HEK293T (cell line): ENCODE measurements around the gene CYSLTR2.

Experiments used
- CTCF ChIA-PET: fragments of 350-600 bp; formaldehyde crosslinking; extraction: SDS; loops from one replicate; lab custom pipeline; 2021; ENCODE audit warnings: antibody characterized with exemption, inconsistent platforms; lab: Yijun Ruan, JAX
- POLR2A ChIA-PET: fragments of 350-600 bp; formaldehyde crosslinking; extraction: SDS; loops from one replicate; lab custom pipeline; 2020; ENCODE audit warnings: antibody characterized with exemption, inconsistent platforms; lab: Yijun Ruan, JAX
- DNase-seq: peaks from one replicate; pipeline ENCODE4 v3.0.0; 2012; ENCODE audit warnings: mixed read lengths; ENCODE audit errors: extremely low spot score
- ARNT ChIP-seq: fragments of 450-650 bp; IDR thresholded peaks from 2 replicates; pipeline ENCODE4 v1.6.1; 2017; ENCODE audit warnings: mild to moderate bottlenecking
- BHLHE40 ChIP-seq: fragments of 450-650 bp; IDR thresholded peaks from 2 replicates; pipeline ENCODE4 v1.6.1; 2016; ENCODE audit warnings: mild to moderate bottlenecking, moderate library complexity, borderline replicate concordance
- CTBP1 ChIP-seq: fragments of 450-650 bp; IDR thresholded peaks from 2 replicates; pipeline ENCODE4 v1.6.1; 2016; ENCODE audit warnings: borderline replicate concordance
- ELF4 ChIP-seq: fragments of 450-650 bp; IDR thresholded peaks from 2 replicates; pipeline ENCODE4 v1.6.1; 2017; ENCODE audit warnings: antibody characterized with exemption
- FOXA1 ChIP-seq: fragments of 450-650 bp; IDR thresholded peaks from 2 replicates; pipeline ENCODE4 v1.6.1; 2016; ENCODE audit warnings: mild to moderate bottlenecking
- FOXK2 ChIP-seq: fragments of 450-650 bp; IDR thresholded peaks from 2 replicates; pipeline ENCODE4 v1.6.1; 2016; ENCODE audit warnings: mild to moderate bottlenecking
- FOXM1 ChIP-seq: fragments of 450-650 bp; IDR thresholded peaks from 2 replicates; pipeline ENCODE4 v1.6.1; 2017; ENCODE audit warnings: mild to moderate bottlenecking, borderline replicate concordance
- HDGF ChIP-seq: fragments of 450-650 bp; IDR thresholded peaks from 2 replicates; pipeline ENCODE4 v1.6.1; 2017; ENCODE audit warnings: antibody characterized with exemption, borderline replicate concordance
- L3MBTL2 ChIP-seq: fragments of 450-650 bp; conservative IDR thresholded peaks from 2 replicates; pipeline ENCODE4 v1.6.1; 2016; ENCODE audit warnings: mild to moderate bottlenecking
- LEF1 ChIP-seq: fragments of 450-650 bp; IDR thresholded peaks from 2 replicates; pipeline ENCODE4 v1.6.1; 2017; ENCODE audit warnings: mild to moderate bottlenecking, borderline replicate concordance
- NFRKB ChIP-seq: fragments of 450-650 bp; IDR thresholded peaks from 2 replicates; pipeline ENCODE4 v1.6.1; 2016; ENCODE audit warnings: mild to moderate bottlenecking, moderate library complexity
- SP1 ChIP-seq: fragments of 450-650 bp; IDR thresholded peaks from 2 replicates; pipeline ENCODE4 v1.6.1; 2017
- SUZ12 ChIP-seq: fragments of 450-650 bp; IDR thresholded peaks from 2 replicates; pipeline ENCODE4 v1.6.1; 2016; ENCODE audit warnings: mild to moderate bottlenecking
- TARDBP ChIP-seq: fragments of 450-650 bp; IDR thresholded peaks from 2 replicates; pipeline ENCODE4 v1.6.1; 2016
- ZNF384 ChIP-seq: fragments of 450-650 bp; IDR thresholded peaks from 2 replicates; pipeline ENCODE4 v1.6.1; 2016
- TF ChIP-seq, protein P1 (sequence below): fragments of 450-650 bp; IDR thresholded peaks from 2 replicates; pipeline ENCODE4 v1.6.1; 2016

The CYSLTR2 gene

DNA sequence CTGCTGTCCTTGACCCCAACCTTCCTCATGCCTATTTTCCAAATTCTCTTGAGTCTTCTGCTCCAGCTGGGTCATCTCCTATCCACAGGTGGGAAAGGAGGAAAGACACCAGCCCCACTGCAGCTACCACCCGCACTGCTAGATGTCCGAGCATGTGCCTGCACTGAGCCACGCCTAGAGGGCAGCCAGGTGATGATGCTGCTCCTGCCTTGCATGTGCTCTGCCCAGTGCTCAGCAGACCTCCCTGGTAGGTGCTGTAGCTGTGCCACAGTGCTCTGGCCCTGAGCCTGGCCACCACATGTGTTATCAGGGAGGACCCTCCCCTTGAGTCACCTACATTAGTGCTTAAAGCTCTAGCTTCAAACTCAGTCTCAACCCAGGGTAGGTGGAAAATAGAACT lies 6.9 kb upstream of the CYSLTR2 start:
- no peak for TF ChIP-seq ZNF384
- no peak for TF ChIP-seq SP1
- no peak for TF ChIP-seq ELF4
- TF ChIP-seq NFRKB, result no peak
- no peak for TF ChIP-seq ARNT
- TF ChIP-seq L3MBTL2, result no peak
- no peak for TF ChIP-seq FOXA1
- TF ChIP-seq, protein P1, sequence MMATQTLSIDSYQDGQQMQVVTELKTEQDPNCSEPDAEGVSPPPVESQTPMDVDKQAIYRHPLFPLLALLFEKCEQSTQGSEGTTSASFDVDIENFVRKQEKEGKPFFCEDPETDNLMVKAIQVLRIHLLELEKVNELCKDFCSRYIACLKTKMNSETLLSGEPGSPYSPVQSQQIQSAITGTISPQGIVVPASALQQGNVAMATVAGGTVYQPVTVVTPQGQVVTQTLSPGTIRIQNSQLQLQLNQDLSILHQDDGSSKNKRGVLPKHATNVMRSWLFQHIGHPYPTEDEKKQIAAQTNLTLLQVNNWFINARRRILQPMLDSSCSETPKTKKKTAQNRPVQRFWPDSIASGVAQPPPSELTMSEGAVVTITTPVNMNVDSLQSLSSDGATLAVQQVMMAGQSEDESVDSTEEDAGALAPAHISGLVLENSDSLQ, result no peak
- TF ChIP-seq FOXM1, result no peak
- no peak for TF ChIP-seq FOXK2
- TF ChIP-seq LEF1, result no peak
- no peak for TF ChIP-seq CTBP1
- no peak for TF ChIP-seq TARDBP
- no peak for DNase-seq
- ChIA-PET CTCF (no interaction called here), POLR2A (no interaction called here)

DNA sequence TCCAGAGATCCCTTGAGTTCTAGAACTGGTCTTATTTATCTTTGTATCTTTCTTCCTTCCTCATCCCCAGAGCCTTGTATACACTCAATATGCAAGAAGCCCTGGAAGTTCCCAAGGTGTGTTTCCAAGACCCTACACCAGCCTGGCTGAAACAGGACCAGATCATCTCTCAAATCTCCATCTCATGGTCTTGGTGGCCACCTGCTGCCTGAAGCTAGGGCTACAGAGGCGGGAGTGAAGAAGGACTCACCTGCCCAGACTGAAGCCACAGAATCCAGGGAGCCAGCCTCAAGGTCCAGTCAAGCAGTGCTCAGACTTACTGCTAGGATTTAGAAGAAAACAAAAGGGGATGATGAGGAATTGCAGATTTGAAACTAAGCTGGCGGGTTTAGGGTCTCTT lies 6.1 kb upstream of the CYSLTR2 start:
- no peak for TF ChIP-seq L3MBTL2
- TF ChIP-seq FOXA1, result no peak
- no peak for TF ChIP-seq SP1
- no peak for TF ChIP-seq CTBP1
- TF ChIP-seq ARNT, result no peak
- no peak for TF ChIP-seq HDGF
- TF ChIP-seq ZNF384, result no peak
- TF ChIP-seq BHLHE40, result no peak
- TF ChIP-seq ELF4, result no peak
- TF ChIP-seq SUZ12, result no peak
- TF ChIP-seq, protein P1, result no peak
- no peak for TF ChIP-seq FOXK2
- no peak for TF ChIP-seq FOXM1
- TF ChIP-seq NFRKB, result no peak
- no peak for DNase-seq
- POLR2A ChIA-PET, result no interaction called here

DNA sequence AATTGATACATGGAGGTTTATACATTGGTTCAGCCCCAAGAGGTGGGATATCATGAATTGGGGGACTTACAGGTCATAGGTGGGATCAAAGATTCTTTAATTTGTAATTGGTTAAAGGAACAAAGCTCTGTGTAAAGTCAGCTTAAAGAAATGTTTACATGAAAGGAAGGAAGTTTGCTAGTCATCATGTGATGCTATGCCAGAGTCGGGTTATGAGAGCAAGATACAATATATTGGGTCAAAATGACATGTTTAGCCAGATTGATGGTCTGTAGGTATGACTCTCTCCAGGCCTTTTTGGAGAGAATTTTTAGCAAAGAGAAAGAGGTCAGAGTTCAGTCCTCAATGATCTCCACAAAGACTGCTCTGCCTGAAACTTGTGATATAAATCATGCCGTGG lies 5.3 kb upstream of the CYSLTR2 start:
- CTCF ChIA-PET, result no interaction called here
- DNase-seq, result no peak
- POLR2A ChIA-PET, result no interaction called here
- no peak for TF ChIP-seq NFRKB
- no peak for TF ChIP-seq BHLHE40
- no peak for TF ChIP-seq SP1
- no peak for TF ChIP-seq HDGF
- TF ChIP-seq, protein P1, result no peak
- no peak for TF ChIP-seq FOXK2
- TF ChIP-seq FOXA1, result no peak
- TF ChIP-seq ELF4, result no peak
- no peak for TF ChIP-seq SUZ12
- no peak for TF ChIP-seq ARNT
- no peak for TF ChIP-seq FOXM1
- no peak for TF ChIP-seq LEF1
- TF ChIP-seq TARDBP, result no peak
- no peak for TF ChIP-seq L3MBTL2

More for the DNA sequence above, 6.1 kb upstream of the CYSLTR2 start:
- CTCF ChIA-PET, result no interaction called here

DNA sequence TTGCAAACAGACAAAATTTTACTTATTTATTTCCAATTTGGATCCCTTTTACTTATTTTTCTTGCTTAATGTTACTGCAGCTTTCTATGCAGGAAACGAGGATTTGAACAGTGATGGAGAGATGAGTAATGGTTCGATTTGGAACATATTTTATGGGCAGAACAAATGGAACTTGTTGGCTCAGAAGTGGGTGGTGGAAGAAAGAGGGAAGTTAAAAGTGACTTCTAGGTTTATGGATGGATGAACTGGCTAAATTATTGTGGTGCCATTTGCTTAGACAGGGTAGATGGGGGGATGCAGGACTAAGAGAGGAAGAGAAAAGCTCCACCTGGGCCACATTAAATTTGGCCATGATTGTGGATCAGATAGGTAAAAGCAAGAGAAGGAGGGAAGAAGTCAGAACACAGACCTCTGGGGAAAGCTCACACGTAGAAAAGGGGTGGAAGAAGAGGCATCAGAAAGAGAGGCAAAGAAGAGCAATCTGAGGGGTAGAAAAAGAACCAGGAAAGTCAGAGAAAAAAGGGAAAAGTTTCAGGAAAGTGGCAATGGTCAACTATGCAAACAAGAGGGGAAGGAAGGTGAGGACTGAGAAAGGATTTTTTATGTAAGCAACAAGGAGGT lies 768 bp upstream of the CYSLTR2 start:
- CTCF ChIA-PET, result no interaction called here
- TF ChIP-seq SUZ12 (no peak), FOXA1 (no peak), HDGF (no peak)
- POLR2A ChIA-PET, result no interaction called here
- no peak for DNase-seq

DNA sequence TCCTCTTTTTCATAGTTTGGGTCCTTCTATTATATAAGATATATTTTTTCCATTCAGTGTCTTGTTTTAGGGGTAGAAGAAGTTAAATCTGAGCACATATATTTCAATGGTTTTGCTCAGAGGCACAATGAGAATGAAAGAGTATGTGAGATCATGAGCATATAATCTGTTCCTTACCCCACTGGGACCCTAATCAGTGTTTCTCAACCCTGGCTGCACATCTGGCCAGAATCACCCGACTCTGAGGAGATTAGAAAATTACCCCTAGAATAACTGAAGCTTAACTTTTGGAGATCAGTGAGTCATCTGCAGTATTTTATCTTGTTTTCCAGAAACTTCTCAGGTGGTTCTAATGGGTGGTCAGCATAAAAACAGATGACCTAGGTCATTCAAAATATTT lies 782 bp downstream of the CYSLTR2 start:
- ChIA-PET CTCF (no interaction called here), POLR2A (no interaction called here)
- TF ChIP-seq NFRKB (no peak), L3MBTL2 (no peak), FOXA1 (no peak)
- DNase-seq, result no peak

DNA sequence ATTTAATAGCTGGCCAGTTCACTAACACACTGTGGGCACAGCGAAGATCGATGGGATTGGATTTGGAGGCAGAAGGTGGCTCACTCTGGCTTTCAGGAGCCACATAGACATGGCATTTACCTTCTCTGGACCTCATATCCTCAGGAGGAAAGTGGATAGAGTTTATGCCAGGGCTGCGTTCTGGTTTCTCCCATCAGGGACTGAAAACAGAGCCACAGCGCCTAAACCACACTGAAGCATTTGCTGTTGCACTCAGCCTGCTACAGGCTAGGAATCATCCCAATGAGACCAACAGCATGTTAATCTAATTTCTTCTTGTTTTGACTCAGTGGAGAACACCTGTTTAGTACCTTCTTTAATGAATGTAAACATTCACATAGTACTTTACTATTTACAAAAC lies 1.6 kb downstream of the CYSLTR2 start:
- TF ChIP-seq FOXM1 (no peak), TARDBP (no peak), NFRKB (no peak), L3MBTL2 (no peak), ZNF384 (no peak), FOXA1 (no peak), HDGF (no peak), CTBP1 (no peak), BHLHE40 (no peak), LEF1 (no peak), SP1 (no peak), FOXK2 (no peak)
- TF ChIP-seq, protein P1, result no peak
- ChIA-PET CTCF (no interaction called here), POLR2A (no interaction called here)
- no peak for DNase-seq
